Measurements from ENCODE around the gene GAB2.
"Not testable (repeated sequence)": the region's sequence is repeated elsewhere in the genome, so short reads cannot be mapped to it uniquely, and the experiment has no call there.

Gene GAB2

GRCh38 chr11:78370406-78371172 lies 47.0 kb downstream of the GAB2 start:
- DNase-seq (ENCODE audit: low read depth, low spot score) = no peak
- no CpG with 5 or more reads among the region's 7 CpGs for WGBS (ENCODE audit: insufficient coverage, insufficient read length)
- no peaks in the 10 kb centered on the region for H3K4me1 ChIP-seq (ENCODE audit: control insufficient read depth, insufficient read depth, low read length)

DNA sequence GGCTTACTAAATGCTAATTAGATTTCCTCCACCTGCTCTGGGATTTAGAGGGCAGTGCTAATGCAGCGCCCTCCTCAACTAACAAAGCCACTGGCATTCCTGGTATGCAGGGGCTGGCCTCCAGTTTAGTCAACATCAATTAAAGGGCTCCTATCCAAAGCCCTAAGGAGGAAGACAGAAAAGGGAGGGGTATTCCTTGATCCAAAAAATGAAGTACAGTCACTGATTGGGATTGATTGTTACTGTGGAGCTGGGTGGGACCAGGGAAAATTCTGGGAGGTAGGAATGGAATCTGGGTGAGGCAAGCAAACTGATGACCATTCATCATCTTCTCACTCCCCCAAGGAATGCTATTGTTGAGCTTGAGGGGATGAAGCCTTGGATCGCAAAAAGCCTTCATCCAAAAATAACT lies 52.2 kb downstream of the GAB2 start:
- Histone ChIP-seq H3K4me3 (ENCODE audit: low read length) (no peak overlapping the region), H3K27me3 (ENCODE audit: control insufficient read depth, insufficient read depth, low read length) (no peaks in the 10 kb centered on the region), H3K27ac (ENCODE audit: low read length) (no peak overlapping the region), H3K9me3 (ENCODE audit: control insufficient read depth, insufficient read depth, low read length) (no peaks in the 10 kb centered on the region), H3K36me3 (ENCODE audit: control insufficient read depth, insufficient read depth, low read length) (no peaks in the 10 kb centered on the region), H3K4me1 (ENCODE audit: control insufficient read depth, insufficient read depth, low read length) (peaks cover 1% of the 10 kb centered on the region; the same call in 1 of the 2 replicates)
- whole genome bisulfite sequencing (ENCODE audit: insufficient coverage, insufficient read length) = no CpG with 5 or more reads among the region's 2 CpGs
- peak; percentile 64 for DNase-seq (ENCODE audit: low read depth, low spot score)

More at GRCh38 chr11:78370406-78371172, 47.0 kb downstream of the GAB2 start:
- H3K4me3 ChIP-seq (ENCODE audit: low read length) = no peak overlapping the region
- no peaks in the 10 kb centered on the region for H3K27me3 ChIP-seq (ENCODE audit: control insufficient read depth, insufficient read depth, low read length)
- no peaks in the 10 kb centered on the region for H3K9me3 ChIP-seq (ENCODE audit: control insufficient read depth, insufficient read depth, low read length)
- H3K27ac ChIP-seq (ENCODE audit: low read length) = no peak overlapping the region
- no peaks in the 10 kb centered on the region for H3K36me3 ChIP-seq (ENCODE audit: control insufficient read depth, insufficient read depth, low read length)

GRCh38 chr11:78364128-78364751 lies 53.4 kb downstream of the GAB2 start:
- Histone ChIP-seq H3K4me3 (ENCODE audit: low read length) (no peak overlapping the region), H3K4me1 (ENCODE audit: control insufficient read depth, insufficient read depth, low read length) (peaks cover 1% of the 10 kb centered on the region; the same call in 1 of the 2 replicates), H3K27me3 (ENCODE audit: control insufficient read depth, insufficient read depth, low read length) (no peaks in the 10 kb centered on the region), H3K9me3 (ENCODE audit: control insufficient read depth, insufficient read depth, low read length) (no peaks in the 10 kb centered on the region), H3K36me3 (ENCODE audit: control insufficient read depth, insufficient read depth, low read length) (no peaks in the 10 kb centered on the region), H3K27ac (ENCODE audit: low read length) (no peak overlapping the region)
- DNase-seq (ENCODE audit: low read depth, low spot score) = no peak
- WGBS (ENCODE audit: insufficient coverage, insufficient read length) = no CpG with 5 or more reads among the region's 3 CpGs

- no CpG with 5 or more reads among the region's 1 CpG for WGBS (ENCODE audit: insufficient coverage, insufficient read length)
- DNase-seq (ENCODE audit: low read depth, low spot score) = no peak
These were observed 54.5 kb downstream of the GAB2 start for GRCh38 chr11:78363024-78363619.

GRCh38 chr11:78361228-78361627 lies 56.4 kb downstream of the GAB2 start:
- DNase-seq (ENCODE audit: low read depth, low spot score) = no peak
- H3K4me3 ChIP-seq (ENCODE audit: low read length) = no peak overlapping the region
- no peak overlapping the region for H3K27ac ChIP-seq (ENCODE audit: low read length)
- H3K4me1 ChIP-seq (ENCODE audit: control insufficient read depth, insufficient read depth, low read length) = peaks cover 1% of the 10 kb centered on the region; the same call in 1 of the 2 replicates
- H3K36me3 ChIP-seq (ENCODE audit: control insufficient read depth, insufficient read depth, low read length) = no peaks in the 10 kb centered on the region
- no peaks in the 10 kb centered on the region for H3K27me3 ChIP-seq (ENCODE audit: control insufficient read depth, insufficient read depth, low read length)
- H3K9me3 ChIP-seq (ENCODE audit: control insufficient read depth, insufficient read depth, low read length) = no peaks in the 10 kb centered on the region
- no CpG with 5 or more reads among the region's 2 CpGs for WGBS (ENCODE audit: insufficient coverage, insufficient read length)

More at GRCh38 chr11:78363024-78363619, 54.5 kb downstream of the GAB2 start:
- H3K4me1 ChIP-seq (ENCODE audit: control insufficient read depth, insufficient read depth, low read length) = peaks cover 1% of the 10 kb centered on the region; the same call in 1 of the 2 replicates
- H3K9me3 ChIP-seq (ENCODE audit: control insufficient read depth, insufficient read depth, low read length) = no peaks in the 10 kb centered on the region
- H3K27me3 ChIP-seq (ENCODE audit: control insufficient read depth, insufficient read depth, low read length) = no peaks in the 10 kb centered on the region
- H3K4me3 ChIP-seq (ENCODE audit: low read length) = no peak overlapping the region
- H3K36me3 ChIP-seq (ENCODE audit: control insufficient read depth, insufficient read depth, low read length) = no peaks in the 10 kb centered on the region
- H3K27ac ChIP-seq (ENCODE audit: low read length) = no peak overlapping the region

DNA sequence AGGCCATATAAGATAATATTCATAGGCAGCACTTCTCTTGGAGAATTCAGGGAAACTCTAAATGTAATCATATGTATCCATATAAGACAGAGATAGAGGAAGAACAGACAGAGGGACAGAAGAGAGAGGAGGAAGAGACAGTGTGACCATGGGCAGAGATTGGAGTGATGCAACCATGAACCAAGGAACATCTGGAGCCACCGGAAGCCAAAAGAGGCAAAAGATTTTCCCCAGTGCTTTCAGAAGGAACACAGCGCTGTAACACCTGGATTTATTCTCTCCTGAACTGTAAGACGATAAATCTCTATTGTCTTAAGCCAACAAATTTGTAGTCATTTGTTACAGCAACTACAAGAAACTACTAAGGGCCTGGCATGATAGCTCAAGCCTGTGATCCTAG lies 57.7 kb downstream of the GAB2 start:
- Histone ChIP-seq H3K27me3 (ENCODE audit: control insufficient read depth, insufficient read depth, low read length) (no peaks in the 10 kb centered on the region), H3K4me3 (ENCODE audit: low read length) (no peak overlapping the region), H3K9me3 (ENCODE audit: control insufficient read depth, insufficient read depth, low read length) (no peaks in the 10 kb centered on the region), H3K27ac (ENCODE audit: low read length) (no peak overlapping the region), H3K4me1 (ENCODE audit: control insufficient read depth, insufficient read depth, low read length) (no peaks in the 10 kb centered on the region; the same call in 1 of the 2 replicates), H3K36me3 (ENCODE audit: control insufficient read depth, insufficient read depth, low read length) (no peaks in the 10 kb centered on the region)
- WGBS (ENCODE audit: insufficient coverage, insufficient read length) = no CpG with 5 or more reads among the region's 3 CpGs
- DNase-seq (ENCODE audit: low read depth, low spot score) = no peak

DNA sequence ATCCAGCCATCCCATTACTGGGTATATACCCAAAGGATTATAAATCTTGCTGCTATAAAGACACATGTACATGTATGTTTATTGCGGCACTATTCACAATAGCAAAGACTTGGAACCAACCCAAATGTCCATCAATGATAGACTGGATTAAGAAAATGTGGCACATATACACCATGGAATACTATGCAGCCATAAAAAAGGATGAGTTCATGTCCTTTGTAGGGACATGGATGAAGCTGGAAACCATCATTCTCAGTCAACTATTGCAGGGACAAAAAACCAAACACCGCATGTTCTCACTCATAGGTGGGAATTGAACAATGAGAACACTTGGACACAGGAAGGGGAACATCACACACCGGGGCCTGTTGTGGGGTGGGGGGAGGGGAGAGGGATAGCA lies 59.7 kb downstream of the GAB2 start:
- not testable (repeated sequence) for DNase-seq (ENCODE audit: low read depth, low spot score)

GRCh38 chr11:78357425-78357824 lies 60.2 kb downstream of the GAB2 start:
- not testable (repeated sequence) for H3K36me3 ChIP-seq (ENCODE audit: control insufficient read depth, insufficient read depth, low read length); H3K9me3 ChIP-seq (ENCODE audit: control insufficient read depth, insufficient read depth, low read length); DNase-seq (ENCODE audit: low read depth, low spot score); H3K27ac ChIP-seq (ENCODE audit: low read length); H3K27me3 ChIP-seq (ENCODE audit: control insufficient read depth, insufficient read depth, low read length); H3K4me3 ChIP-seq (ENCODE audit: low read length); H3K4me1 ChIP-seq (ENCODE audit: control insufficient read depth, insufficient read depth, low read length)
- no CpG with 5 or more reads among the region's 1 CpG for WGBS (ENCODE audit: insufficient coverage, insufficient read length)

More for the DNA sequence above, 59.7 kb downstream of the GAB2 start:
- not testable (repeated sequence) for H3K27me3 ChIP-seq (ENCODE audit: control insufficient read depth, insufficient read depth, low read length); H3K9me3 ChIP-seq (ENCODE audit: control insufficient read depth, insufficient read depth, low read length); H3K4me1 ChIP-seq (ENCODE audit: control insufficient read depth, insufficient read depth, low read length); H3K27ac ChIP-seq (ENCODE audit: low read length); H3K36me3 ChIP-seq (ENCODE audit: control insufficient read depth, insufficient read depth, low read length); H3K4me3 ChIP-seq (ENCODE audit: low read length)
- no CpG with 5 or more reads among the region's 3 CpGs for WGBS (ENCODE audit: insufficient coverage, insufficient read length)

DNA sequence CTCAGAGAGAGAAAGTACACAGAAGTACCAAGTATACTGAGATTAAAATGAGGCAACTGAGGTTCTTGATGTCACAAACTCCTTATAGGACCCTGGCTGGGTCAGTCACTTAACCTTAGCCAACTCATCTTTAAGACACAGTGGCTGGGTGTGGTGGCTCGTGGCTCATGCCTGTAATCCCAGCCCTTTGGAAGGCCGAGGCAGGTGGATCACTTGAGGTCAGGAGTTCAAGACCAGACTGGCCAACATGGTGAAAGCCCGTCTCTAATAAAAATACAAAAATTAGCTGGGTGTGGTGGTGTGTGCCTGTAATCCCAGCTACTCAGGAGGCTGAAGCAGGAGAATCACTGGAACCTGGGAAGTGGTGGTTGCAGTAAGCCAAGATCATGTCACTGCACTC lies 61.9 kb downstream of the GAB2 start:
- not testable (repeated sequence) for H3K36me3 ChIP-seq (ENCODE audit: control insufficient read depth, insufficient read depth, low read length); DNase-seq (ENCODE audit: low read depth, low spot score); H3K27ac ChIP-seq (ENCODE audit: low read length); H3K27me3 ChIP-seq (ENCODE audit: control insufficient read depth, insufficient read depth, low read length); H3K4me1 ChIP-seq (ENCODE audit: control insufficient read depth, insufficient read depth, low read length); H3K9me3 ChIP-seq (ENCODE audit: control insufficient read depth, insufficient read depth, low read length); H3K4me3 ChIP-seq (ENCODE audit: low read length)
- WGBS (ENCODE audit: insufficient coverage, insufficient read length) = no CpG with 5 or more reads among the region's 3 CpGs

DNA sequence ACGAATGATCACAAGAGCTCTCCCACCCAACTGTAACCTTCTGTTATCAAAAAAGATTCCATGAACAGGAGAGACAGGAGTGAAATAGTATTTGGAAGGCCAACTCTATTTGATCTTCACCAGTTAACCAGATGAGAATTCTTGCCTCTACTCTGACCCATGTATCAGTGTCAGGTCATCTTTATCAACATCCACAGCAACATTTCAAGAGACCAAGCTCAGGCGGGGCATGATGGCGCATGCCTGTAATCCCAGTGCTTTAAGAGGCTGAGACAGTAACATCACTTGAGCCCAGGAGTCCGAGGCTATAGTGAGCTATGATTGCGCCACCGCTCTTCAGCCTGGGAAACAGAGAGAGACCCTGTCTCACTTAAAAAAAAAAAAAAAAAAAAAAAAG lies 62.3 kb downstream of the GAB2 start:
- Histone ChIP-seq H3K4me3 (ENCODE audit: low read length) (no peak overlapping the region), H3K27me3 (ENCODE audit: control insufficient read depth, insufficient read depth, low read length) (no peaks in the 10 kb centered on the region), H3K9me3 (ENCODE audit: control insufficient read depth, insufficient read depth, low read length) (no peaks in the 10 kb centered on the region), H3K36me3 (ENCODE audit: control insufficient read depth, insufficient read depth, low read length) (no peaks in the 10 kb centered on the region), H3K27ac (ENCODE audit: low read length) (no peak overlapping the region), H3K4me1 (ENCODE audit: control insufficient read depth, insufficient read depth, low read length) (peaks cover 2% of the 10 kb centered on the region; the same call in 1 of the 2 replicates)
- WGBS (ENCODE audit: insufficient coverage, insufficient read length) = no CpG with 5 or more reads among the region's 6 CpGs
- no peak for DNase-seq (ENCODE audit: low read depth, low spot score)

All from iPS DF 6.9 (cell line).